ENCODE measurements around the gene TVP23C.

DNA sequence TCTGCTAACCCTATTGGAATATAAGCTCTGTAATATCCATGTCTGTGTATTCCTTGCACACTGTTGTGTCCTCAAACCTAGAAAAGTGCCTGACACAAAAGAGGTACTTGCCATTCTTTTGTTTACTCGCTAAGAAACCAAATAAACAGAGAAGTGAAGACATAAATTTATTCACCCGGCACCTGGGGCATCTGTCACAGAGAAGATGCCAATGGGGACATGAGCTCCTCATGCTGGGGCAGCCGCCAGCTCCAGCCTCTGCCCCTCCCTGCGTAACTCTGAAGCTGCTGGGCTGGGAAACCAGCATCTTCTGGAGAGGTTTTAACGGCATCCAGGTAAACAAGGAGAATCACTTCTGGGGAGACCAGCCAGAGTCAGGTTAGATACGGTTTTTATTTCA is 80.8 kb downstream of the TVP23C start:
- TF ChIP-seq POLR2AphosphoS5 (IDR thresholded peaks at IDR 0.05; ENCODE audit: low read depth, low read length) = no peak
- TF ChIP-seq, protein P1, sequence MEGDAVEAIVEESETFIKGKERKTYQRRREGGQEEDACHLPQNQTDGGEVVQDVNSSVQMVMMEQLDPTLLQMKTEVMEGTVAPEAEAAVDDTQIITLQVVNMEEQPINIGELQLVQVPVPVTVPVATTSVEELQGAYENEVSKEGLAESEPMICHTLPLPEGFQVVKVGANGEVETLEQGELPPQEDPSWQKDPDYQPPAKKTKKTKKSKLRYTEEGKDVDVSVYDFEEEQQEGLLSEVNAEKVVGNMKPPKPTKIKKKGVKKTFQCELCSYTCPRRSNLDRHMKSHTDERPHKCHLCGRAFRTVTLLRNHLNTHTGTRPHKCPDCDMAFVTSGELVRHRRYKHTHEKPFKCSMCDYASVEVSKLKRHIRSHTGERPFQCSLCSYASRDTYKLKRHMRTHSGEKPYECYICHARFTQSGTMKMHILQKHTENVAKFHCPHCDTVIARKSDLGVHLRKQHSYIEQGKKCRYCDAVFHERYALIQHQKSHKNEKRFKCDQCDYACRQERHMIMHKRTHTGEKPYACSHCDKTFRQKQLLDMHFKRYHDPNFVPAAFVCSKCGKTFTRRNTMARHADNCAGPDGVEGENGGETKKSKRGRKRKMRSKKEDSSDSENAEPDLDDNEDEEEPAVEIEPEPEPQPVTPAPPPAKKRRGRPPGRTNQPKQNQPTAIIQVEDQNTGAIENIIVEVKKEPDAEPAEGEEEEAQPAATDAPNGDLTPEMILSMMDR (IDR thresholded peaks at IDR 0.05) = no peak
- TF ChIP-seq, protein P2, sequence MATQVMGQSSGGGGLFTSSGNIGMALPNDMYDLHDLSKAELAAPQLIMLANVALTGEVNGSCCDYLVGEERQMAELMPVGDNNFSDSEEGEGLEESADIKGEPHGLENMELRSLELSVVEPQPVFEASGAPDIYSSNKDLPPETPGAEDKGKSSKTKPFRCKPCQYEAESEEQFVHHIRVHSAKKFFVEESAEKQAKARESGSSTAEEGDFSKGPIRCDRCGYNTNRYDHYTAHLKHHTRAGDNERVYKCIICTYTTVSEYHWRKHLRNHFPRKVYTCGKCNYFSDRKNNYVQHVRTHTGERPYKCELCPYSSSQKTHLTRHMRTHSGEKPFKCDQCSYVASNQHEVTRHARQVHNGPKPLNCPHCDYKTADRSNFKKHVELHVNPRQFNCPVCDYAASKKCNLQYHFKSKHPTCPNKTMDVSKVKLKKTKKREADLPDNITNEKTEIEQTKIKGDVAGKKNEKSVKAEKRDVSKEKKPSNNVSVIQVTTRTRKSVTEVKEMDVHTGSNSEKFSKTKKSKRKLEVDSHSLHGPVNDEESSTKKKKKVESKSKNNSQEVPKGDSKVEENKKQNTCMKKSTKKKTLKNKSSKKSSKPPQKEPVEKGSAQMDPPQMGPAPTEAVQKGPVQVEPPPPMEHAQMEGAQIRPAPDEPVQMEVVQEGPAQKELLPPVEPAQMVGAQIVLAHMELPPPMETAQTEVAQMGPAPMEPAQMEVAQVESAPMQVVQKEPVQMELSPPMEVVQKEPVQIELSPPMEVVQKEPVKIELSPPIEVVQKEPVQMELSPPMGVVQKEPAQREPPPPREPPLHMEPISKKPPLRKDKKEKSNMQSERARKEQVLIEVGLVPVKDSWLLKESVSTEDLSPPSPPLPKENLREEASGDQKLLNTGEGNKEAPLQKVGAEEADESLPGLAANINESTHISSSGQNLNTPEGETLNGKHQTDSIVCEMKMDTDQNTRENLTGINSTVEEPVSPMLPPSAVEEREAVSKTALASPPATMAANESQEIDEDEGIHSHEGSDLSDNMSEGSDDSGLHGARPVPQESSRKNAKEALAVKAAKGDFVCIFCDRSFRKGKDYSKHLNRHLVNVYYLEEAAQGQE (IDR thresholded peaks at IDR 0.05; ENCODE audit: insufficient read depth in 1 of 2, low read depth in 2 of 2, low read length in 1 of 2) = no peak
